ENCODE measurements around the gene KRT32. TPM values are rescaled to one million over a fixed set of nuclear protein-coding genes. Genes with fewer than 3 reads are reported as not detected.
"Not testable (repeated sequence)": the region's sequence is repeated elsewhere in the genome, so short reads cannot be mapped to it uniquely, and the experiment has no call there.

Gene KRT32
- total and polyA plus RNA-seq, 8 donors = 1.9 TPM; not detected in 7

DNA sequence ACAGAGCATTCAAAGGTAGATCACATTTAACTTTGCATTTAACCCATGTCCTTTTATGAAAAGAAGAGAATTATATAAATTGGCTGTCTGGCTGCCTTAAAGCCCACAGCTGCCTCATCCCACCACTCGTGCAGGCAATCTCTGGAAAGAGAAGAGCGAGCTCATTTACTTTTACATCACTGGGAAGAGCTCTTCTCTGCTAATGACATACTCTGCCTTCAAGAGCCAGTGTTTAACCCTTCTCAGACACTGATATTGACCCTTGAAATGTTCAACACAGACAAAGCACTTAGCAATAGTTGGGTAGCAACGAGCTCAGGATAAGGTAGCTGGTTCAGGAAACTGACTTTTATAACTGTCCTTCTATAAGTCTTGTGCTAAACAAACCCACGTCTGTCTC is 33.2 kb downstream of the KRT32 start:
- intact Hi-C loops (cut with DNase I; ENCODE audit: low total_unique reads) = no loop called here
- Histone ChIP-seq H3K27me3 (no peaks in the 10 kb centered on the region), H3K36me3 (no peaks in the 10 kb centered on the region), H3K9me3 (no peaks in the 10 kb centered on the region), H3K4me3 (no peak overlapping the region), H3K4me1 (peaks cover 0 to 7% (median 0%) of the 10 kb centered on the region in 4 donors), H3K27ac (no peak overlapping the region)
- WGBS, 5 donors = 54 to 61% (median 60%) methylated on average over 4 of the region's 4 CpGs
- peak in 1 of 2 donors; percentile 23 for DNase-seq
- TF ChIP-seq, protein P1, sequence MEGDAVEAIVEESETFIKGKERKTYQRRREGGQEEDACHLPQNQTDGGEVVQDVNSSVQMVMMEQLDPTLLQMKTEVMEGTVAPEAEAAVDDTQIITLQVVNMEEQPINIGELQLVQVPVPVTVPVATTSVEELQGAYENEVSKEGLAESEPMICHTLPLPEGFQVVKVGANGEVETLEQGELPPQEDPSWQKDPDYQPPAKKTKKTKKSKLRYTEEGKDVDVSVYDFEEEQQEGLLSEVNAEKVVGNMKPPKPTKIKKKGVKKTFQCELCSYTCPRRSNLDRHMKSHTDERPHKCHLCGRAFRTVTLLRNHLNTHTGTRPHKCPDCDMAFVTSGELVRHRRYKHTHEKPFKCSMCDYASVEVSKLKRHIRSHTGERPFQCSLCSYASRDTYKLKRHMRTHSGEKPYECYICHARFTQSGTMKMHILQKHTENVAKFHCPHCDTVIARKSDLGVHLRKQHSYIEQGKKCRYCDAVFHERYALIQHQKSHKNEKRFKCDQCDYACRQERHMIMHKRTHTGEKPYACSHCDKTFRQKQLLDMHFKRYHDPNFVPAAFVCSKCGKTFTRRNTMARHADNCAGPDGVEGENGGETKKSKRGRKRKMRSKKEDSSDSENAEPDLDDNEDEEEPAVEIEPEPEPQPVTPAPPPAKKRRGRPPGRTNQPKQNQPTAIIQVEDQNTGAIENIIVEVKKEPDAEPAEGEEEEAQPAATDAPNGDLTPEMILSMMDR (IDR thresholded peaks at IDR 0.05) = no peak
- no peak for TF ChIP-seq EP300 (IDR thresholded peaks at IDR 0.05)
- no peak for TF ChIP-seq POLR2A (IDR thresholded peaks at IDR 0.05)
- no peak for TF ChIP-seq POLR2AphosphoS5 (IDR thresholded peaks at IDR 0.05)

DNA sequence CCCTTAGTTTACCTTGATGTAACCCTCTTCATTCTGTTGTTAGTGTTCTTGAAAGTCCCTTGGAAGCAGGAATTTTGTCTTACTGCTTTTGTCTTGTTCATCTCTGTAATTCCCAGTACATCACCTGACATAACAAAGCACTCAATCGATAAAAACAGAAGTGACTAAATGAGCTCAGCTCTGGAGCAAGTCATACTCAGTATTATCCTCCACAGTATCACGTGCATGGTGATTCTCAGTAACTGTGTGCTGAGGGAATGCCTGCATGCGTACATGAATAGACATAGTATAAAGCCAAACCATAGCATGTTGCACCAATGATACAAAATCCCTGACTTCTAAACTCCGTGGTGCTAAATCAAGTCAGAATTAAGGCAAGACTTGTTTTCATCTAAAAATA is 33.6 kb downstream of the KRT32 start:
- no peak overlapping the region for H3K4me3 ChIP-seq
- TF ChIP-seq, protein P1 (IDR thresholded peaks at IDR 0.05) = no peak
- TF ChIP-seq EP300 (IDR thresholded peaks at IDR 0.05) (no peak), POLR2AphosphoS5 (IDR thresholded peaks at IDR 0.05) (no peak), POLR2A (IDR thresholded peaks at IDR 0.05) (no peak)
- DNase-seq = peak in 1 of 2 donors; percentile 28
- no peaks in the 10 kb centered on the region for H3K9me3 ChIP-seq
- H3K27ac ChIP-seq = no peak overlapping the region
- no peaks in the 10 kb centered on the region for H3K27me3 ChIP-seq
- H3K4me1 ChIP-seq = peaks cover 0 to 7% (median 0%) of the 10 kb centered on the region in 4 donors
- WGBS, 5 donors = 58 to 70% (median 60%) methylated on average over 4 of the region's 4 CpGs
- no peaks in the 10 kb centered on the region for H3K36me3 ChIP-seq
- intact Hi-C loops (cut with DNase I; ENCODE audit: low total_unique reads) = no loop called here

DNA sequence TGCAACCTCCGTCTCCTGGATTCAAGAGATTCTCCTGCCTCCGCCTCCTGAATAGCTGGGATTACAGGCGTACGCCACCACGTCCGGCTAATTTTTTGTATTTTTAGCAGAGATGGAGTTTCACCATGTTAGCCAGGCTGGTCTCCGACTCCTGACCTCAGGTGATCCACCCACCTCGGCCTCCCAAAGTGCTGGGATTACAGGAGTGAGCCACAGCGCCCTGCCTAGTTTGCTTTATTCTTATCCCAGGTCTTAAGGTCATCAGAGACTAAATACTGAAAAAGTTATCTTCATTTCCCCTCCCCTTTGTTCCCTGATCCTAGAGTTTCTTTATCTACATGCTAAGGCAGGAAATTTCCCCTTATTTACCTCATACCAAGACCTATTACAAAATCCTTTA is 36.8 kb downstream of the KRT32 start:
- intact Hi-C loops (cut with DNase I; ENCODE audit: low total_unique reads); H3K4me1 ChIP-seq; H3K4me3 ChIP-seq; H3K9me3 ChIP-seq; DNase-seq; H3K27ac ChIP-seq; H3K36me3 ChIP-seq; H3K27me3 ChIP-seq: not testable (repeated sequence)
- 33 to 63% (median 46%) methylated on average over 9 of the region's 9 CpGs for WGBS, 5 donors

DNA sequence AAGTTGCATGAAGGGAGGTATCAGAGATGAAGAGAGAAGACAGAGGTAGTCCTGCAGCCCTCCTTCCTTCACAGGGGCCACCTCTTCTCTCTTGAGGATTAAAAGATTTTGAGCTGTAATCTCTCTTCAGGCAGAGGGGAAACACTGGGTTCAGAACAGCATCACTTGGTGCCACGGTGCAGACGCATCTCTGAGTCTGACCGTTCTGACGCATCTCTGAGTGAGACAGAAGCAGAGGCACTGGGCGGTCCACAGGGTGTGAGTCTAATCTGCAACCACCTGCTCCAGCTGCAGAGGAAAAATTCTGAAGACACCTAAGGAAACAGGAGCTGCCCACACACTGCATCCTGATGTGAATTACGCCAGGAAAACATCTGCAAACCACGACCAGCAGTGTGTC is 37.5 kb downstream of the KRT32 start:
- H3K4me3 ChIP-seq = no peak overlapping the region
- H3K4me1 ChIP-seq = peaks cover 0 to 7% (median 0%) of the 10 kb centered on the region in 4 donors
- no peak for DNase-seq
- whole genome bisulfite sequencing, 5 donors = 76 to 91% (median 83%) methylated on average over 7 of the region's 7 CpGs
- no peak for TF ChIP-seq POLR2A (IDR thresholded peaks at IDR 0.05)
- no peak for TF ChIP-seq POLR2AphosphoS5 (IDR thresholded peaks at IDR 0.05)
- TF ChIP-seq, protein P1 (IDR thresholded peaks at IDR 0.05) = no peak
- no peak for TF ChIP-seq EP300 (IDR thresholded peaks at IDR 0.05)
- no peaks in the 10 kb centered on the region for H3K9me3 ChIP-seq
- intact Hi-C loops (cut with DNase I; ENCODE audit: low total_unique reads) = no loop called here
- no peaks in the 10 kb centered on the region for H3K36me3 ChIP-seq
- no peaks in the 10 kb centered on the region for H3K27me3 ChIP-seq
- H3K27ac ChIP-seq = no peak overlapping the region

DNA sequence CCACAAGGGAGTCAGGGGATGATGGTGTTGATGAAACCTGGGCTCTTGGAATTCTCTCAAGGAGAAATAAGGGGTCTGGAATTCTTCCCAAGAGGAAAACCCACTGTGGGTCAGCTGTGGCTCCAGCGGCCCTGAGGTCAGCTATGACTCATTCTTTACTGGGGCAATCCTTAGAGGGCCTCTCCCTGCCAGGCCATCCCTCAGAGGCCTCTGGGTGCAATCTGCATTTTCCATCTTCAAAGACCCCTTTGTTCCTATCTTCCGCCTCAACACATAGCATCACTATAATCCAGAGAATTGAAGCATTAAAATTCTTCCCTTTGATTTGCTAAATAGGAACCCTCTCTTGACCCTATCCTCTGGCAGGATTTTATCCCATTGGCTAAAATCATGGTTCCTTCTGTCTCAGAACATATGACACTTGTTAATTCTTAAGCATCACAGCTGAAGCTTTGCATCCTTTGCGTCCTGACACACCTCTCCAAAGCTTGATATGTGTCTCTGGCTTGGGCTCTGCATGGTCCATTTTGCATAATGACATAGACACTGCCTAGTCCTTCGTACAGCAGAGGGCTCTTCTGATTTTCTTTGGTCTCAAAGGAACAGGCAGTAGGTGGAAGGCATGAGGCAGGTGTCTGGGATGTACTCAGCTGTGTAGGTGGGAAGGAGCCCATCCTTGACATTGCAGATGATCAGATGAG is 38.4 kb downstream of the KRT32 start:
- intact Hi-C loops (cut with DNase I; ENCODE audit: low total_unique reads) = no loop called here
- 69 to 87% (median 75%) methylated on average over 4 of the region's 4 CpGs for WGBS, 5 donors
- Histone ChIP-seq H3K27me3 (no peaks in the 10 kb centered on the region), H3K27ac (no peak overlapping the region), H3K4me1 (peaks cover 0 to 3% (median 0%) of the 10 kb centered on the region in 4 donors), H3K9me3 (no peaks in the 10 kb centered on the region), H3K4me3 (no peak overlapping the region), H3K36me3 (no peaks in the 10 kb centered on the region)
- TF ChIP-seq POLR2AphosphoS5 (IDR thresholded peaks at IDR 0.05) (no peak), EP300 (IDR thresholded peaks at IDR 0.05) (no peak), POLR2A (IDR thresholded peaks at IDR 0.05) (no peak)
- TF ChIP-seq, protein P1 (IDR thresholded peaks at IDR 0.05) = no peak
- no peak for DNase-seq
